HG02763 (cell line): ENCODE results near the gene NPIPA5.
"Not testable (repeated sequence)": the region's sequence is repeated elsewhere in the genome, so short reads cannot be mapped to it uniquely, and the experiment has no call there.

ENCODE experiments used
- ATAC-seq: cut with Tn5 transposase; IDR thresholded peaks from one replicate; pipeline ENCODE4 v1.9.1; 2021; ENCODE audit warnings: mild to moderate bottlenecking, moderate library complexity; ENCODE audit not compliant: unreplicated experiment

The NPIPA5 gene

DNA sequence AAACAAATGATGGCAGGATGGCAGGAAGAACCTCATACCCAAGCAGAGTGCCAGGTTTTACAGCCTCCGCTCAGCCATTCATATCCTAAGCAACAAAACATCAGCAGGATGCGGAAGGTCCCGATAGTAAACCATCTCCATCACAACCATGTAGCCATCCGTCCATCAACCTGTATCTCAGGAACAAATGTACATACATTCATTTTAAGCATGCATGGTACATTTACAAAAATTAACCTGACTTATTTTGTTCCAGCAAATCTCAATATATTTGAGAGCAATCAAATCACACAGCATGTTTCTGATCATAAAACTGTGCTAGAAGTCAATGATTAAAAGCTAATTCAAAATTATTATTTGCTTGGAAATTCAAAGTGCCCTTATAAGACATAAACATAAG lies at the start of gene NPIPA5:
Gene NPIPA5 (minus strand): TSS at position 101 of the 400 bp plus-strand sequence. CDS start 0 bp downstream, at position 101.
- ATAC-seq = not testable (repeated sequence)

DNA sequence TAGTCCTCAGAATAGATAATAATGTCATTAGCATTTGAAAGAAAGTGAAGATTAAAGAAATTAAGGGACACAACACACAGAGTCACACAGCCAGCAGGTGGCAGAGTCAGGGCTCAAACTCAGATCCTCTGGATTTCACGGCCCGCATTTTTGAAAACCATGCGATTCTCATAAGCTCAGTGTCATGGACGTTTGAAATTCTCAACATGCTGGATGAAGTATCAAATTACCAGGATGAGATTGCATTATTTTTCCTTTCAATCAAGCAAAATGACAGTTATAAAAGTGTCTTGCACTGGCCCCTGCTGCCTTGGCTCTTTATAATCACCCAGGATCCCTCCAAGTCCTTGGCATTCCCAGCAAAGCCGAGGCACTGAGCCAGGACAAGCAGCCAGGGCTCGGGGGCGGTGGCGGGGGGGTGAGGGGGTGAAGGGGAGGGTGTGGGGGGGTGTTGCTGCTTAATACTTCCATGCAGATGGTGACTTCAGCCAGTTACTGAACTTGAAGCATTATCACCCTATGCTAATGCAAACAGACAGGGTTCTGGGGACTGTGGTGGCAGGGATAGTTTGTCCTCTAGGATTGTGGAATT lies 49.6 kb upstream of the NPIPA5 start:
- ATAC-seq = no peak

DNA sequence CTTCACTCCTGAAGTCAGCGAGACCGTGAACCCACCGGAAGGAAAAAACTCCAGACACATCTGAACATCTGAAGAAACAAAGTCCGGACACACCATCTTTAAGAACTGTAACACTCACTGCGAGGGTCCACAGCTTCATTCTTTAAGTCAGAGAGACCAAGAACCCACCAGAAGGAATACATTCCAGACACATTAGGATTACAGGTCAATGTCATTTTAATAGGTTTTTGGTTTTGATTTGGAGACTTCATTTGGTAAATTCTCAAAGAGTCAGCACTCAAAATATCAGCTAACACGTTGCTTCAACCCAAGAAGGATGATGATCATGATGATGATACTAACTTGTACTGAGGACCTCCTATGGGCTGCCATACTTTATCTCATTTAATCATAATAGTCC lies 48.7 kb upstream of the NPIPA5 start:
- ATAC-seq = no peak

DNA sequence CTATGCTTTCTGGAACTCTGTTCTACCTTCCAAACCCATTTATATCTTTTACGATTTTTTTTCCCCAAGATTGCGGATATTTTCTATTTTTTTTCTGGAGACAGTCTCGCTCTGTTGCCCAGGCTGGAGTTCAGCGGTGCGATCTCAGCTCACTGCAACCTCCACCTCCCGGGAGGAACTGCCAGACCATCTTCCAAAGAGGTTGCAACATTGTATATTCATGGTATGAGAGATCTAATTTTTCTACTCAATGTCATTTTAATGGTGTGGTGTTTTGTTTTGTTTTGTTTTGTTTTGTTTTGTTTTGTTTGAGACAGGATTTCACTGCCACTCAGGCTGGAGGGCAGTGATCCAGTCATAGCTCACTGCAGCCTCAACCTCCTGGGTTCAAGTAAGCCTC lies 47.8 kb upstream of the NPIPA5 start:
- no peak for ATAC-seq

DNA sequence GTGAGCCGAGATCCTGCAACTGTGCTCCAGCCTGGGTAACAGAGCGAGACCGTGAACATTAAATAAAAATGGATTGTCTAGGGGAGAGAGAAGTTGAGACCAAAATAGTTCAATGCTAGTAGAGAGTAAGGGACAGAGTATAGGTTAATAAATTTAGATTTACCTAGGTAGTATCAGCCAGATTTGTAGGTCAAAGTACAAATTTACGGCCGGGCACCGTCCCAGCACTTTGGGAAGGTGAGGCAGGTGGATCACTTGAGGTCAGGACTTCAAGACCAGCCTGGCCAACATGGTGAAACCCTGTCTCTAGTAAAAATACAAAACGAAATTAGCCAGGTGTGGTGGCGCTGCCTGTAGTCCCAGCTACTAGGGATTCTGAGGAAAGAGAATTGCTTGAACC lies 44.1 kb upstream of the NPIPA5 start:
- ATAC-seq = no peak

DNA sequence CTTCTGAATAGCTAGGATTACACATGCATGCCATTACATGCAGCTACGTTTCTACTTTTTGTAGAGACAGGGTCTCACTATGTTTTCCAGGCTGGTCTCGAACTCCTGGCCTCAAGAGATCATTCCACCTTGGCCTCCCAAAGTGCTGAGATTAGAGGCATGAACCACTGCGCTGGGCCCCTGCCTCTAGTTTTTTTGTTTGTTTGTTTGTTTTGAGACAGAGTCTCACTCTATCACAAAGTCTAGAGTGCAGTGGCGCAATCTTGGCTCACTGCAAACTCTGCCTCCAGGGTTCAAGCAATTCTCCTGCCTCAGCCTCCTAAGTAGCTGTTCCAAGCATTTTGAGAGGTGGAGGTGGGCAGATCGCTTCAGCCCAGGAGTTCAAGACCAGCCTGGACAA lies 43.6 kb upstream of the NPIPA5 start:
- ATAC-seq = not testable (repeated sequence)

DNA sequence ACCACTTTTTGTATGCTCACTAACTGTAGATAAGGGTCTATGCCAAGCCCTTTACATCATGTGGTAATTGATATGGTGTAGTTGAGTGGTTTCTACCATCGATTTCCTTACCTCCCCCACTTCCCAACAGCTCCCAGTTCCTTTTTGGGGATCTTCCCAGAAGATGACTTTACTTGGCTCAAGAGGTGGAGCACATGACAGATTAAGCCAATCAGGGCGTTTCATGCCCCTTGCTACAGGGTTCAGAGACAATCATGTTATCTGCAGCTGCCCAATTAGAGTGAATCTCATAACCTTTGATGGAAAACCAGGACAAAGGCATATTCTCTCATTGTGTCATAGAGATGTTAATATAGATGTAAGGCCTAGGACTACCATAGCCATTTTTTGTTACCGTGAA lies 40.1 kb upstream of the NPIPA5 start:
- no peak for ATAC-seq

DNA sequence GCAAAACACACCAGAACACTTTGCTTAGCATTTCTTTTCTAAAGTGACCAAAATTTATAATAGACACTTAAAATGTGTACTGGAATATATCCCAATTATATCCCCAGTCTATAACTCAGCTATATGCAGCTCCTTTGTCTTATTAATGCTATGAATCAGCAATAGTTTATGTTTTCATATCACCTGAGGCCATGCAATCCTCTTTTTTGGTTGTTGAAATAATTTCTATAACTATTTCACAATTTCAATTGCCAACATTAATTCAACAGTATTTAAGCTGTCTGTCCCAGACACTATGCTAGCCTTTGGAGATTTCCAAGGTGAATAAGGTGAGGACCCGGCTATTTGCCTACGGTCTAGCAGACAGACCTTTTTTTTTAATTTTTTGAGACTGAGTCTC lies 39.1 kb upstream of the NPIPA5 start:
- no peak for ATAC-seq

DNA sequence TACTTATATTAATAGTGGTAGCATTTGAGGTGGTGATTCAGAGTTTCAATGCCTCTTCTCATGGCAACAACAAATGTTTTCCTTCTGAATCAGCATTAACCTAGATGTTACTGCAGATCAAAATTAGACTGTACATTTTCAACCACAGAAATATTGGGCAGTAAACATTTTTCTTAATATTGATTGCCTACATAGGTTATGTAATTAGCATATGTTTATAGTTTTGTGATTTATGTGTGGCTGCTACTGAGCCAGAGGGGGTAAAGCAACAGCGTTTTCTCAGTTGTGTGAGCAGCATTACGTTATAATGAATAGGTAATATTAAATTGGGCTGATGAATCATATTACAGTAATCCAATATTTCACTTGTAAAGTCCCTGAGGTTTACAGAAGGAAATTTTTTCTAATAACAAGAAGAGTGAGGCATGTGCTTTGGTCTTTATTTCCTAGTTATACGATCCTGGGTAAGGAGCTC lies 37.5 kb upstream of the NPIPA5 start:
- ATAC-seq = no peak

DNA sequence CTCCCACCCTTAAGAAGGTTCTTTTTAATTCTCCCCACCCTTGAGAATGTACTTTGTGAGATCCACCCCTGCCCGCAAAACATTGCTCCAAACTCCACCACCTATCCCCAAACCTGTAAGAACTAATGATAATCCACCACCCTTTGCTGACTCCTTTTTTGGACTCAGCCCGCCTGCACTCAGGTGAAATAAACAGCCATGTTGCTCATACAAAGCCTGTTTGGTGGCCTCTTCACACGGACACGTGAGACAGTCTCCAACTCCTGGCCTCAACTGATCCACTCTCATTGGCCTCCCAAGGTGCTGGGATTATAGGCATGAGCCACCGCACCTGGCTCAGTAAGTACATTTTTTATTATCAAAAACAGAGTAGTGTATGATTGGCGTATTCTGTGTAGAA lies 31.4 kb upstream of the NPIPA5 start:
- not testable (repeated sequence) for ATAC-seq

DNA sequence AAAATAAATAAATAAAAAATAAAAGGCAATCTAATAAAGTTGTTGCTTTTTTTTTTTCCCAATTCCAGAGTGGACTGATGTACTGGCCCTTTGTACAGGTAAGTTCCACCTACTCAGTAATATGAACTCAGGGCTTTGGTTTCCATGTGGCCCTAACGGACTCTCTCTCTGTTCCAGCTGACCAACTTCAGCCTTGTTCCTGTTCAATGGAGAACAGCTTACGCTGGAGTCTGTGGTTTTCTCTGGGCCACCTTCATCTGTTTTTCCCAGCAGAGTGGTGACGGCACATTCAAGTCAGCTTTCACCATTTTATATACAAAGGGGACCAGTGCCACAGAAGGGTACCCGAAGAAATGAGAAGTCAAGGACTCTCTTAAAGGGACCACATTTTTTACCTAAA lies 29.7 kb upstream of the NPIPA5 start:
- not testable (repeated sequence) for ATAC-seq

DNA sequence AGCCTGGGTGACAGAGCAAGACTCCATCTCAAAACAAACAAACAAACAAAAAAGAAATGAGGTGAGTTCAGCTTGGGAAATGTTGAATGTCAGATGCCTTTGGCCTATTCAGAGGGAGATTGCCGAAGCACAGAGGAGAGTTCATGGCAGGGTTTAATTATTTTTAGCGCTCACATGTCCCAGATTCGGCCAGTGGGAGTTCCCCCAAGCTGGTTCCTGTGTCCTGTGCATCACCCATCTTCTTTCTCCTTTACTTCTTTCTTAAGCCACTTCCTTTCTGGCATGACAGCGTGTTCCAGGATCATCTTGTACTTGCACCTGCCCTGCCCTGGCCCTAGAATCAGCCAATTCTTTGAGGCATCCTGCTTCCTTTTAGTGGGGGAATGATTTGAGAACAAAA lies 26.7 kb upstream of the NPIPA5 start:
- ATAC-seq = no peak

DNA sequence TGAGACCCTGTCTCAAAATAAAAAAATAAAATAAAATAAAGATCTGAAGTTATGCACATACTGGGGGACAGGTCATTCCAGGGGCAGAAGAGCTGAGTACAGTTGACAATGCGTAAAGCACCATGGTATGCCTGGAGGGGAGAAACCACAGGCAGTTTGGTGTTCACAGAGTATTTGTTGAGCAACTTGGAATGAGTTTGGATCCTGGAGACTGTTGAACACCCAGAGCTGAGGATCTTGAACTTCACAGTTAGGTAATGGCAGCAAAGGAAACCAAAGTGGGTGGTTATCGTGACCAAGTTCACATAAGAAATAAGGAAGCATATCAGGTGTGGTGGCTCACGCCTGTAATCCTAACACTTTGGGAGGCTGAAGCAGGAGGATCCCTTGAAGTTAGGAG lies 26.0 kb upstream of the NPIPA5 start:
- not testable (repeated sequence) for ATAC-seq

DNA sequence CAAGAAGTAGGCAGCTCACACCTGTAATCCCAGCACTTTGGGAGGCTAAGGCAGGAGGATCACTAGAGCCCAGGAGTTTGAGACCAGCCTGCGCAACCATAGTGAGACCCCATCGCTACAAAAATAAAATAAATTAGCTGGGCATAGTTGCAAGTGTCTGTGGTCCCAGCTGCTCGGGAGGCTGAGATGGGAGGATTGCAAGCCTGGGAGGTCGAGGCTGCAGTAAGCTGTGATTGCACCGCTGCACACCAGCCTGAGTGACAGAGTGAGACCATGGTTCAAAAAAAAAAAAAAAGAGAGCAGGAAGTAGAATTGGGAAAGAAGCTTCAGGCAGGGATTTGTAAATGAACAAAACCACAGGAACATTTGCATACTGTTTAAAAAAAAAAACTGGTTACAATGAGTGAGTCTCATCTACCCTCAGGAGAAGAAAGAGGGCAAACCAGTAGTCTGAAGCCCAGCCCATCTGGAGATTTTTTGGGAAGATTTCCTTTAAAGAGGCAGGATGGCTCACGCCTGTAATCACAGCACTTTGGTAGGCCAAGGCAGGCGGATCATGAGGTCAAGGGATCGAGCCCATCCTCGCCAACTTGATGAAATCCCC lies 25.4 kb upstream of the NPIPA5 start:
- ATAC-seq = no peak

DNA sequence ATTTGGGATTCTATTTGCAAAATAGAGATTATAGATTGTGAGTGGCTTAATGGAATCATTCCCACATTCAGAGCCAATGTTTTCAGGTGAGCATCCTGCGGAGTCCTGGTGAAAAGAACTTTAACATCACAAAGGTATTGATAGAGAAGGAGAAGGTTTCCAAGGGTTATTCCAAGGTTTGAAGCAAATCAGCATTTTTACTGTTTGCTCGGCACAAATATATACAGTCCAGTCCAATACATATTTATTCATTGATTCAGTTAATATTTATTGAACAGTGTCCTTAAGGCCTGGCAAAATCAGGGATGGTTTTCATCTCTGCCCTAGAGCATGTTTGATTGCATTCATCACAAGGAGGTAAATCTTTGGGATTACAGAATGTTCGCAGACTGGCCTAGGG lies 23.9 kb upstream of the NPIPA5 start:
- ATAC-seq = no peak

DNA sequence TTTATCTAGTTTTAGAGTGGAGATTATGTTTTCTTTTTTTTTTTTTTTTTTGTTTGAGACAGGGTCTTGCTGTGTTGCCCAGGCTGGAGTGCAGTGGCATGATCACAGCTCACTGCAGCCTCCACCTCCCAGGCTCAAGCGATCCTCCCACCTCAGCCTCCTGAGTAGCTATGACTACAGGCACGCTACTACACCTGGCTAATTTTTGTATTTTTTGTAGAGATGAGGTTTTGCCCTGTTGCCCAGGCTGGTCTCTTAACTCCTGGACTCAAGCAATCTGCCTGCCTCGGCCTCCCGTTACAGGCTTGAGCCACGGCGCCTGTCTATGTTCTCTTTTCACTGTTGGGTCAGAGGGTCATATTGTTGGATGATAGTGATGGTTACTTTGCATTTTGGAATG lies 22.2 kb upstream of the NPIPA5 start:
- ATAC-seq = not testable (repeated sequence)

DNA sequence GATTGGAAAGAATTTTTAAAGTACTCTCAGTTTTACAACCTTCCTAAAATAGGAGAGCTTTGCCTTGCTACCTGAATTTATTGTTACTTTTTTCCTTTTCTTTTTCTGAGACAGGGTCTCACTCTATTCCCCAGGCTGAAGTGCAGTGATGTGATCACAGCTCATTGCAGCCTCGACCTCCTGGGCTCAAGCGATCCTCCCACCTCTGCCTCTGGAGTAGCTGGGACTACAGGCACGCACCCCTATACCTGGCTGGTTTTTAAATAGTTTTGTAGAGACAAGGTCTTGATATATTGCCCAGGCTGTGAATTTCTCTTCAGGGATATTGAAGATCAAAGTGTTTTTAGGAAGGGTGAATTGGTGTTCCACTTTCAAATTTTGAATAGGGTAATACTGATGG lies 21.2 kb upstream of the NPIPA5 start:
- no peak for ATAC-seq

DNA sequence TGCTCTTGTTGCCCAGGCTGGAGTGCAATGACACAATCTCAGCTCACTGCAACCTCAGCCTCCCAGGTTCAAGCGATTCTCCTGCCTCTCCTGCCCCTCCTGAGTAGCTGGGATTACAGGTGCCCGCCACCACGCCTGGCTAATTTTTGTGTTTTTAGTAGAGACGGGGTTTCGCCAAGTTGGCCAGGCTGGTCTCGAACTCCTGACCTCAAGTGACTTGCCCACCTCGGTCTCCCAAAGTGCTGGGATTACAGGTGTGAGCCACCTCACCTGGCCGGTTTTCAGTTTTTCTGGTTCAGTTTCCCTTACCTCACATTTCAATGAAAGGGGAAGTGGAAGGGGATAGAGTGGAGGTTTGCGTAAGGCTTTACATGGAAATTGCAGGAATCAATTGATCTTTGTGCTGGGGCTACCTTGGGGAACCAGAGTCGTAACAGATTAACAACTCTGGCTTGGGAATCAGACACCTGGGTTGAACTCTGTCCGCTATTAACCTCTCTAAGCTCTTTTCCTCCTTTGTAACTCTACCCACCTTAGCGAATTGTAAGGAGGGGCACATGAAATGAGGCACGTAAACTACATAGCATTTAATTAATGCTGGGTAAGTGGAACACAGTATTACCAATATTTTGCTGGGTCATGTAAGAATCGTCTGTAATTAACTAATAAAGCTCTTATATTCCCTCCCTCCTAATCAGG lies 20.7 kb upstream of the NPIPA5 start:
- ATAC-seq = no peak

DNA sequence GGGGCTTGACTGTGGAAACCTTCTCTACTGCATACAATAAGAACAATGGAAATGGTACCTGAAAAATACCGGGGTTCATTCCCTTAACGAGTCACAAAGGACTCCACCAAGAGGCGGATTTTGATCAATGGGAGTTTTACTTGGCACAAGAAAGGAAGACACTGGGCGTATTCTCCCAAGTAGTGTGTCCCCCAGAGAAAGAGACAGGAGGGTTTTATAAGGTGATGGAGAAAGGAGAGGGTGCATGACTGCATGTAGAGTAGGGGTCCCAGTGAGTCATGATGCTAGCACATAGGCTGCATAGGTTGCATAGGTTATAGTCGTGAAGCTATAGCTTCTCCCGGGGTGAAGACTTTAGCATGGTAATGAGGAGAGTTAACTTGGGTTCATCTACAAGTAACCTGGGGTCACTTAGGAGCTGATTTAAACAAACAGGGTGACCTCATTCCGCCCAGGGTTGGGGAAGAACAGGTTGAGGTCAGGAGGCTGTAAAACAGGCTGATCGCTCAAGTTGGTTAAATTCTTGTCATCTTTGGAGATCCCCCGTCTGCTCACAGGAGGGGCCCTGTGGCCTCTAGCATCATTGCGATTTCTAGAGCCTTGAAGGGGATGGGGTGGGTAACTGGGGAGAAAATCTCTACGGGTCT lies 19.0 kb upstream of the NPIPA5 start:
- no peak for ATAC-seq

DNA sequence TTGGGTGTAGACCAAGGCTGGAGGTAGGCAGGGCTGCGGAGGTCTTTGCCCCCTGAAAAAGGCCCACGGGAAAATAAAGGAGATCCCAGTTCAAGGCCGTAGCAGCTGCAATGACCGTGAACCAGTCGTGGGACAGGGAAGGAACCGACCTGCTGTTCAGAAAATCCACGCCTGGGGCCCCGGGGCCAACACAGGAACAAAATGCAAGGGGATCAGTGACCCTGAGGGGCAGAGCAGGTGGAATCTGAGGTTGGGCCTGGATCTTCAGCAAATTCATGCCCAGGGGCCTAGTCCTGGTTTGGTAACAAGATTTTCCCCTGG lies 18.4 kb upstream of the NPIPA5 start:
- ATAC-seq = not testable (repeated sequence)

DNA sequence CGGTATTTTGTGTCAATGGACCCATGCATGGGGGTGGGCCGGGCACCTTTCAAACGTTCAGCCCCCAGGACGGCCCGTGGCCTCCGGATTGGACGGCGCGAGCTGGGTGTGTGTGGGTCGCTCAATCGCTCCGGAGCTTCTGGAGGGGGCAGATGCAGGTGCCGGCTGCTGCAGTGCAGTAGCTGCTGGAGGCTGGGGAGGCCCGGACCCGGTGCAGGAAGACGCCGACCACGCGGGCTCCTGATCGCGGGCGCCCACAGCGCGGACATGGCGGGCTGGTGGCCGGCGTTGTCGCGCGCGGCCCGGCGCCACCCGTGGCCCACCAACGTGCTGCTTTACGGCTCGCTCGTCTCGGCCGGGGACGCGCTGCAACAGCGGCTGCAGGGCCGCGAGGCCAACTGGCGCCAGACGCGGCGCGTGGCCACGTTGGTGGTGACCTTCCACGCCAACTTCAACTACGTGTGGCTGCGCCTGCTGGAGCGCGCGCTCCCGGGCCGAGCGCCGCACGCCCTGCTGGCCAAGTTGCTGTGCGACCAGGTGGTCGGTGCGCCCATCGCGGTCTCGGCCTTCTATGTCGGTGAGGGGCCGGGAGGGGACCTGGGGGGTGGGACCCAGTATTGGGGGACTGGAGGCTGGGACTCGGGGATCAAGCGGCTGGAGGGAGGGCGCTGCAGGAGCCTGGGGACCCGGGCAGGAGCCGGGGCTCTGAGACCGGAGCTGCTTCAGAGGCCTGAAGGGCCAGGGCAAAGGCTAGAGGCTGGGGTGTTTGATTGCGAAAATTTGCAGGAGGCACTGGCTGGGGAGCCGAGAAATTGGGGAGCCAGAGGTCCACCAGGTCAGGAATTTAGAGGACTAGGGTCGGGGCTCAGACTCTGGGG lies 17.8 kb upstream of the NPIPA5 start, which contains the start of gene MPV17L:
Gene MPV17L (plus strand): TSS at position 124 of the 878 bp plus-strand sequence. CDS start 144 bp downstream, at position 268.
- ATAC-seq = not testable (repeated sequence)
